Myocyte (in vitro differentiated cells): ENCODE results near the gene ABCA10. TPM values are rescaled to one million over a fixed set of nuclear protein-coding genes. Genes with fewer than 3 reads are reported as not detected.

Source experiments
- DNase-seq: peaks from one replicate; pipeline ENCODE4 v3.0.0-alpha.2; 2012; ENCODE audit warnings: low read depth
- total RNA-seq: library from RNA; depleted of rRNA; stranded (reverse); fragments of >200 nt; gene quantifications from 2 replicates; pipeline ENCODE4 v1.2.3, GENCODE V29; 2014

The ABCA10 gene
- total RNA-seq, 1 donor from 2014 or later: 0.08 TPM

DNA sequence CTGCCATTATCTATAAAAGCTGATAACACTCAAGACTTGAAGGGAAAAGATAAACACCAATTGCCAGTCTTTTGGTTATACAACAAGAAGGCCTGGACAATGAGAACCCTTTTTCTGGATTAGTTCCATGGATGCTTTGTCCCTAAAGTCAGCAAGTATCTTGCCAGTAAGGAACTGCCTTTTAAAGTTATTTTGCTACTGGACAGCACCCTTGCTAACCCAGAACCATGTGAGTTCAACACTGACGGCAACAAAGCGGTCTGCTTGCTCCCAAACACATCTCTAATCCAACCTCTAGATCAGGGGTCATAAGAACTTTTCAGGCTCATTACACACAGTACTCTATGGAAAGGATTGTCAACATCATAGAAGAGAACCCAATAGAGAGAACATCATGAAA lies 61.7 kb downstream of the ABCA10 start:
- no peak for DNase-seq

DNA sequence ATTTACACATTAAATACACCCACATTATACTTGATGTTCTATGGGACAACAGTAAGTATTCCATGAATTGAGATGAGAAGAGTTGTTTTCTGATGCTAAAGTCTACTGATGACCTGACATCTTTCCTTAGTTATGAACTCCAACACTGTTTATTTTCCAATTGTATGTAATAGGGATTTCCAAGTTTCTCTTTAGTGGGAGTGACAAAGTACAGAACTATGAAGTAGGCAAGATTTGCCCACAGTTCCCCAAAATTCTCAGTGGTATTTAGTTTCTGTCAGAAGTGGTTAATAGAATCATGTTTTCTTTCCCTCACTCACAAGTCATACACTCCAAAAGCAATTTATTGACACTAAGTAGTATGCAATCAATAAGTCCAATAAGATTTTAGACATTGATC lies 64.4 kb downstream of the ABCA10 start:
- no peak for DNase-seq

DNA sequence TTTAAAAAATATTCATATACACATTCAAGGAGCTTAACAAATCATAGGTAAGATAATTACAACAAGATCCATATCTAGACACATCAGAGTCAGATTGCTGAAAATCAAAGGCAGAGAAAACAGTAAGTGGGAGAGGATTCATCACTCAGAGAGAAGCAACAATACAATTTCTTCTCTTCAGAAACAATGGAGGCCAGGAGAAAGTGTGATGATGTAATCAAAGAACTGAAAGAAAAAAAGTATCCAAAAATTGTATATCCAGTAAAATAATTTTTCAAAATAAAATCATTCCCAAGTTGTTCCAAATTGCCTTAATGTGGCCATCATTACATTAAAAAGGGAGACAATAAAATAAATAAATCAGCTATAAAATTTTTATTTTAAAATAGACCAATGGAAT lies 69.2 kb downstream of the ABCA10 start:
- no peak for DNase-seq

GRCh38 chr17:69154267-69154666 lies 74.4 kb downstream of the ABCA10 start:
- no peak for DNase-seq

DNA sequence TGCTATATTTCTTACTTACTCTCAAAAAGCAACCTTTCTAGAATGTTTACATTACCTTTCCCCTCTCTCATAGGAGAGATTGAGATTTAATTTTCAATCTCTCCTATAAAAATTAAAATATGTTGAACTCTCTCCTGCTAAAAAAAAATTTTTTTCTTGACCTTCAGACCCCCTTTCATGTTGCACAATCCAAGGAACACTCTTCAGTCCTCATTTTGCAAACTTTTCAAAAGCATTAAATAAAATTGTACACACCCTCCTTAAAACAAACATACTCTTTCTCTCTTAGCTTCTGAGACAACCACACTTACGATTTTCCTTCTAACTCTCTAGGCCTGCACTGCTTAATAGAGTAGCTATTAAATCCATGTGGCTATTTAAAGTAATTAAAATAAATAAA lies 78.3 kb downstream of the ABCA10 start:
- no peak for DNase-seq

- no peak for DNase-seq
Measured at GRCh38 chr17:69147460-69147859, 81.2 kb downstream of the ABCA10 start.

GRCh38 chr17:69144331-69145255 lies 84.0 kb downstream of the ABCA10 start:
- no peak for DNase-seq

- DNase-seq: no peak
Measured at GRCh38 chr17:69143683-69144231, 84.9 kb downstream of the ABCA10 start.

DNA sequence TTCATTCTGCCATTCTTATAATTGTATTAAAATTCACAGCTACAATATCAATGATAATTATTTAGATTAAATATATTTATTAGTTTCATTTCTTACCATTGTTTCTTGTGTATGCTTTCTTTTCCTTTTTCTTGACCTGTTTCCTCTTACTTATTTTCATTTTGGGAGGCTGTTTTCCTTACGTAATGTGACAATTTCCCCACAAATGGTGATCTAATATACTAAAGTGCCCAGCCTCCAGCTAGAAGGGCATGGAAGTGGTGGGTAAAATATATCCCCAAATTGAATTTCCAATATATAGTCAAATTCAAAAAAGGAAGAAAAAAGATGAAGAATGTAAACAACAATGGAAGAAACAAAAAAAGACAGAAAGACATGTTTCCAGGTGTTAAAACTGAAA lies 85.5 kb downstream of the ABCA10 start:
- DNase-seq: no peak

DNA sequence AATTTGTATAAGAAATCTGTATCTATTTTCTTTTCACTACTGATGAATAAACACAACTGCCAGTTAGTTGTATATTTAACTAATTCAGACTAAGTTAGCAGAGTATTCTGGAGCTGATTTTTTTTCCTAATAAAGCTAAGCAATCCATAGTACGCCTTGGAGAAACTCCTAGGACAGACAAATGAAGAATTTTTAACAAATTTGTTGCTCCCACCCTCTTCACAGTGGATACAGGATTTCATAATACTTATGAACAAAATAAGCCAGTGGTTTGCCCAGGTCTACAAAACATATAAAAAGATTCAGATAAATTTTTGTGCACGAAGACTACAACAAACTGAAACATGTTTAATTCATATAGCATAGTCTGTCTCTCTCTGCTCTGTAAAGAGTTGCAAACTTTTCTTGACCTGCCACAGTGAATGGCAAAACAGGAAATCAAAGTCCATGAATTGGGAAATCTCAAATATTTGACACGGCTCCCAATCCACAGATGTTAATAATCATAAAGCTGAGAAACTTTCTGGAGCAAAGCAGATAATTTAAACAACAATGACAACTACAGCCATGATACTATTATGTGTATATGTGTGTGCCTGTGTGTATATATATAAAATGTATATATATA lies 86.3 kb downstream of the ABCA10 start:
- DNase-seq: peak; percentile 2

DNA sequence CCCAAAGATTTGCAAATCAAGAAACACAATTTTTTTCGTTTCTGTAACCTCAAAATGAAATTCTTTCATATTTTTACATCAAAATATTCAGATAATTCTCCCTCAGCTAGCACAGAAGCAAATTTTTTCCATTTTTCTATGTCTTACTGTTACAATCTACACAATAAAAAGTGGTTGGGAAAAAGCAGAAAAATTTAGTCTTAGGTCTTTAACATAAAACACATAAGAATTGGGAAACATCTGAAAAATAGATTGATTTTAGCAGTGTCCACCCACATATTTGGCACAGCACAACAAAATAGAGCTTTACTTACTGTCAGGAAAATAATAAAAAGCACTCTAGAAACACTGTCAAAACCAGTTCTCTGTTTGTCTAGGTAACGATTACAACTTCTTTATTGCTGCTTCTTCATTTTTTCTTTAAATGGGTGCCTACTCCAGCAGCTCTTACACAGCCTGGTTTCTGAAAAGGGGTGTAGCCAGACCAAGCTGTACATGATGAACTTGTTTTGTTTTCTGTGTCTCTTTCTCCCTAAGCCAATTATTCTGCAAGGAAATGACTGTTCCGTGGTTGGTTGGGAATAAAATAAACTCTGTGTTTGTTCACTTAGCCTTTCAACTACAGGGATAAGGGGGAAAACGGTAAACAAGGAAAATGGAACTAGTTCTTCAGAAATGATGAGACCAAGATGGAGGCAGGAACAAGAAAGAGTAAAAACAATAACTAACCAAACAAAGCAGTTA lies 87.0 kb downstream of the ABCA10 start, which contains the start of gene ABCA6:
Gene ABCA6, minus strand, starts transcription at position 465 of the 744 bp plus-strand sequence. CDS start 1,192 bp downstream, outside the sequence.
- DNase-seq: peak; percentile 3

- DNase-seq: no peak
Measured at GRCh38 chr17:69134112-69134511, 94.5 kb downstream of the ABCA10 start.

DNA sequence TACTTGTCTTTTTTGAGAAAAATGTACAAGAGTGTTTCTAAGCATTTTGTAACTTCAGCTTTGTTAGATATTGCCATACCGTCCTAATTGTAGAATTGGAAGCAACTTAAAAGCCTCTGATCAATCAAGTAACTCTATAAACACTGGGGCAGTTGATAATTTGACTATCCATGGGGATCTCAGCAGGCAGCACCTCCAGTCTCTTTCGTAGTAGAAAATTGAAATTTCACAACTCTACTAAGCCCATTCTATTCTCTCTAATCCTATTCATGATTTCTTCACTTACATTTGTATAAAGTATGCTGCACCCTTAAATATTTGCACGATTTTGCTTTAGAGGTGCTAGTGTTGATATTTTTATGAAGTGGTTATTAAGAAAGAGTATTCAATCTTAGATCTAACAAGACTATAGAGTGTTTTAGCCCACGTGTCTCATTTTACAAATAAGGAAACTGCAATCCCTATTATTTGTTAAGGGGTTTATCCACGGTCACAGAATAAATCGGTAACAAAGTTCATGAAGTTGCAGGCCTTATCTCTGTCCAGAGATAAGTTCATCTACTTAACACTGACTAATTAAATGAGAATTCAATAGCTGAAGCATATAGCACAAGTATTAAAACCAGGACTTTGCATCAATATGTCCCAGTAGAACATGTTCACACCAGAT lies 97.9 kb downstream of the ABCA10 start:
- DNase-seq: no peak

DNA sequence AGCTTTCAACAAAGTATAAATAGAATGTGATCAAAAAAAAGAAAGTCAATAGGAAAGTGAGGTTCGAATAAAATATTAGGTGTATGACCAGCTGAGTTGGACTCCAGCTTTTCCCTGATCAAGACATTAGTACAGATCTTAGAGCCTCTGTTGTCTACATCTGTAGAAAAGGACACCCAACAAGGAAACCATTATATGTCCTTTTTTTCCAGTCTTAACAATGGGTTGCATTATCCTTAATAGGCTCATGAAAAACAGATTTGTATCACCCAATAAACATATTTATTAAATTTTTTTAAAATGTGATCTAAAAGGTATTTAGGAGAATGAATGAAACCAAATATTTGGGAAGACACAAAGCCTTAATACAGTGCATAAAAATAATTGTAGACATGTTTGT lies 105.0 kb downstream of the ABCA10 start:
- no peak for DNase-seq

DNA sequence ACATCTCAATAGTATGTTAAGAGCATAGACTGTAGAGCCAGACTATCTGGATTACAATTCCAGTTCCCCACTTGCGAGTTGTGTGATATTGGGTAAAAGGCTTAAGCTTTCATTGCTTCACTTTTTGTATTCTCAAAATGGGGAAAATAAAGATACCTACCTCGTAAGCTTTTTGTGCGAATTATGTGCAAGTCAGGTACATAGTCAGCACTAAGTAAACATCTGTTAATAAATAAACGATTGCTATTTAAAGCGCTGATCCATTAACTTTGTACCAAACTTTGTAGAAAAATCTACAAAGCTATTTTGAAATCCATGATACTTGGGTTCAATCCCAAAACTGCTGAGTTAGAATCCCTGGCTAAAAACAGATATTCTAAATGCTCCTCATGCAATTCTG lies 106.6 kb downstream of the ABCA10 start:
- no peak for DNase-seq

GRCh38 chr17:69117855-69118784 lies 110.5 kb downstream of the ABCA10 start:
- no peak for DNase-seq

GRCh38 chr17:69111794-69112193 lies 116.8 kb downstream of the ABCA10 start:
- no peak for DNase-seq

- DNase-seq: peak; percentile 21
Measured at GRCh38 chr17:69105907-69106730, 122.5 kb downstream of the ABCA10 start.
